Stimulated activated CD4-positive, alpha-beta T cell treated with anti-CD3 and anti-CD28 coated beads, Interleukin-15, amount 100 ng/mL, for 48 hours (primary cell): ENCODE results near the gene LGR6.
A peak's percentile ranks its signal among the peaks of the same experiment; 100 is the strongest.
"Not testable (repeated sequence)": the region's sequence is repeated elsewhere in the genome, so short reads cannot be mapped to it uniquely, and the experiment has no call there.

ENCODE experiments used
- DNase-seq, 2 donors: peaks; one replicate each; pipeline ENCODE4 v3.0.0-alpha.2; 2020; ENCODE audit warnings: low read depth in 2 of 2

The LGR6 gene

GRCh38 chr1:202179828-202180750 is 13.5 kb upstream of the LGR6 start:
- DNase-seq = no peak

- not testable (repeated sequence) for DNase-seq
Measured at GRCh38 chr1:202180751-202181139, 12.9 kb upstream of the LGR6 start.

- DNase-seq = no peak
Measured at GRCh38 chr1:202181586-202181985, 12.0 kb upstream of the LGR6 start.

GRCh38 chr1:202182040-202182877 is 11.3 kb upstream of the LGR6 start:
- DNase-seq = no peak

- DNase-seq = peak; percentile 61 to 65
Measured at GRCh38 chr1:202184750-202185460, 8.7 kb upstream of the LGR6 start.

- no peak for DNase-seq
Measured at GRCh38 chr1:202186327-202186726, 7.3 kb upstream of the LGR6 start.

- DNase-seq = no peak
Measured at GRCh38 chr1:202187041-202187671, 6.4 kb upstream of the LGR6 start.

GRCh38 chr1:202187697-202188407 is 5.7 kb upstream of the LGR6 start:
- DNase-seq = no peak

GRCh38 chr1:202189001-202189790 is 4.4 kb upstream of the LGR6 start:
- peak; percentile 45 to 75 for DNase-seq

- no peak for DNase-seq
Measured at GRCh38 chr1:202189918-202190715, 3.5 kb upstream of the LGR6 start.

GRCh38 chr1:202191391-202191790 is 2.2 kb upstream of the LGR6 start:
- not testable (repeated sequence) for DNase-seq

- DNase-seq = peak; percentile 27 to 42
Measured at GRCh38 chr1:202192770-202193613, 607 bp upstream of the LGR6 start.

GRCh38 chr1:202194328-202194648 is 689 bp downstream of the LGR6 start:
- no peak for DNase-seq

- DNase-seq = no peak
Measured at GRCh38 chr1:202197653-202198365, 4.2 kb downstream of the LGR6 start.

GRCh38 chr1:202198366-202198724 is 4.7 kb downstream of the LGR6 start:
- no peak for DNase-seq

- DNase-seq = no peak
Measured at GRCh38 chr1:202199040-202199889, 5.7 kb downstream of the LGR6 start.

- no peak for DNase-seq
Measured at GRCh38 chr1:202200112-202200548, 6.5 kb downstream of the LGR6 start.
